Effector memory CD8-positive, alpha-beta T cell (primary cell): ENCODE results near the gene TRPV4.

Experiments used
- ATAC-seq: fragments of 150-1000 bp; cut with Tn5 transposase; replicated peaks from 2 replicates; pipeline ENCODE4 v1.10.0; 2021; ENCODE audit warnings: mild to moderate bottlenecking, moderate library complexity
- DNase-seq, 3 experiments: peaks; one replicate each; pipeline ENCODE4 v3.0.0; 2021
- H3K27ac Mint-ChIP-seq, 2 donors: one replicate each; pipeline ENCODE4 v1.8.0; 2022; ENCODE audit warnings: mild to moderate bottlenecking in 2 of 2, mixed read lengths in 2 of 2, moderate library complexity in 2 of 2
- H3K27me3 Mint-ChIP-seq, 2 donors: one replicate each; pipeline ENCODE4 v1.8.0; 2022; ENCODE audit warnings: mixed read lengths in 2 of 2
- H3K36me3 Mint-ChIP-seq: one replicate; pipeline ENCODE4 v1.8.0; 2022; ENCODE audit warnings: mild to moderate bottlenecking, moderate library complexity, mixed read lengths; ENCODE audit not compliant: insufficient read depth
- H3K4me1 Mint-ChIP-seq, 2 donors: one replicate each; pipeline ENCODE4 v1.8.0; 2022; ENCODE audit warnings: low read depth in 2 of 2, mixed read lengths in 2 of 2
- H3K4me3 Mint-ChIP-seq, 2 donors: one replicate each; pipeline ENCODE4 v1.8.0; 2022; ENCODE audit warnings: mild to moderate bottlenecking in 2 of 2, mixed read lengths in 2 of 2, moderate library complexity in 2 of 2
- H3K9me3 Mint-ChIP-seq, 2 donors: one replicate each; pipeline ENCODE4 v1.8.0; 2022; ENCODE audit warnings: mixed read lengths in 2 of 2

Gene TRPV4

GRCh38 chr12:109830718-109831117 is 2.5 kb downstream of the TRPV4 start:
- H3K27me3 Mint-ChIP-seq: peaks cover 34 to 63% of the 10 kb centered on the region in 2 donors
- H3K36me3 Mint-ChIP-seq: no peaks in the 10 kb centered on the region
- ATAC-seq (no peak), DNase-seq (no peak)
- no peak overlapping the region for H3K27ac Mint-ChIP-seq
- H3K9me3 Mint-ChIP-seq: no peaks in the 10 kb centered on the region
- peaks cover 4 to 5% of the 10 kb centered on the region in 2 donors for H3K4me1 Mint-ChIP-seq
- H3K4me3 Mint-ChIP-seq: no peak overlapping the region

DNA sequence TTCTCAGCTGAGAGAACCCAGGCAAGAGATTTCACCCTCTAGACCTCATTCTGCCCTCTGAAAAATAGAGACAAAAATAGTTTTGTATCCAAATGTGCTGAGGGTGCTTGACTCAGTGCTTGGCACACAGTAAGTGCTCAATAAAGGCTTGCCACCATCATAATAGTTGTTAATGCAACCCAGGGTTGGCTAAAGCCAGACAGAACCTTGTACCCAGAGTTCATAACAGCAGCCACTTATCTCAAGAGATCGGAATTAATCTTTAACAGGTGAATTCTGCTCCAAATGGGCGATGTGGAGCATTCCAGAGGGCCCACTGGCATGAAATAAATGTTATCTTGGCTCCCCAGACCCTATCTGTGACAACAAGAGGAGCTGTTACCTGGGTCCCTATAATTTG is 2.9 kb downstream of the TRPV4 start:
- Mint-ChIP-seq H3K36me3 (no peaks in the 10 kb centered on the region), H3K4me1 (peaks cover 4 to 5% of the 10 kb centered on the region in 2 donors), H3K27ac (no peak overlapping the region), H3K27me3 (peaks cover 31 to 63% of the 10 kb centered on the region in 2 donors), H3K4me3 (no peak overlapping the region), H3K9me3 (no peaks in the 10 kb centered on the region)
- no peak for ATAC-seq
- no peak for DNase-seq

DNA sequence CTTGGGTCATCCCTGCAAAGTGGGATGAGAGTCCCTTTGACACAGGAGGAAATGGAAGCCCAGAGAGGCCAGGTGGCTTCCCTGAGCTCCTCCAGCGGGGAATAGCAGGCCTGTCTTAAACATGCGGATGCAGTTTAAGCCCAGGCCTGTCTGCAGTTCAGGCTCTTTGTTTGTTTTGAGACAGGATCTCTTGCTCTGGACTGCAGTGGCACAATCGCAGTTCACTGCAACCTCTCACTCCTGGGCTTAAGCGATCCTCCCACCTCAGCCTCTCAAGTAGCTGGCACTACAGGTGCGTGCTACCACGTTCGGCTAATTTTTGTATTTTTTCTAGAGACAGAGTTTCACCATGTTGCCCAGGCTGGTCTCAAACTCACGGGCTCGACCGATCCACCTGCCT is 3.5 kb downstream of the TRPV4 start:
- Mint-ChIP-seq H3K27me3 (peaks cover 25 to 57% of the 10 kb centered on the region in 2 donors), H3K4me1 (peaks cover 4 to 5% of the 10 kb centered on the region in 2 donors), H3K9me3 (no peaks in the 10 kb centered on the region), H3K36me3 (no peaks in the 10 kb centered on the region), H3K27ac (no peak overlapping the region), H3K4me3 (no peak overlapping the region)
- DNase-seq (no peak), ATAC-seq (no peak)

DNA sequence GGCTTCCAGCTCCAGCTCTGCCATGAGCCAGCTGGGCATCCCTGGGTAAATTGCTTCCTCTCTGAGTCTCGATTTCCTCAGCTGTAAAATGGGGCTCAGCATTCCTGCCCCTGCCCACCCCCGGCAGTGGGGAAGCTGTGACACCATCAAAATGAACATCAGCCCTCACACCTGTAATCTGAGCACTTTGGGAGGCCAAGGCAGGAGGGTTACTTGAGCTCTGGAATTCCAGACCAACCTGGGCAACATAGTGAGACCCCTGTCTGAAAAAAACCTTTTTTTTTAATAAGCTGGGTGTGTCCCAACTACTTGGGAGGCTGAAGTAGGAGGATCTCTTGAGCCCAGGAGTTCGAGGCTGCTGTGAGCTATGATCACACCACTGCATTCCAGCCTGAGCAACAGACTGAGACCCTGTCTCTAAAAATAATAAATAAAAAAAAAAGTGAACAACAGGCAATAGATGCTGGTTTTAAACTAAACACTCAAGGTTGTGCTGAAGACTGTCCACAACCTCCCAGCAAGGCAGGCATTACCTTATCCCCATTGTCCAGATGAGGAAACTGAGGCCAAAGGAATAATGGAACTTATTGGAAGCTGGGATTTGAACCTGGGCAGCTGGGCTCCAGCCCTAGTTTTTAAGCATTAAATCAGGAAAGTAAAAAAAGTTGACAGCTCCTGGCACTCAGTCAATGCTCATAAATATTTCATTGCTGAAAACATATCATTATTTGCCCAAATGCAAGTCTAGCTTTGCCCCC is 4.3 kb downstream of the TRPV4 start:
- no peaks in the 10 kb centered on the region for H3K9me3 Mint-ChIP-seq
- no peak overlapping the region for H3K4me3 Mint-ChIP-seq
- no peaks in the 10 kb centered on the region for H3K36me3 Mint-ChIP-seq
- DNase-seq (no peak), ATAC-seq (no peak)
- peaks cover 18 to 50% of the 10 kb centered on the region in 2 donors for H3K27me3 Mint-ChIP-seq
- peaks cover 4 to 5% of the 10 kb centered on the region in 2 donors for H3K4me1 Mint-ChIP-seq
- H3K27ac Mint-ChIP-seq: no peak overlapping the region

- DNase-seq: no peak
Measured at GRCh38 chr12:109827566-109828550, 5.3 kb downstream of the TRPV4 start.

GRCh38 chr12:109827080-109827479 is 6.1 kb downstream of the TRPV4 start:
- H3K4me3 Mint-ChIP-seq: no peak overlapping the region
- H3K36me3 Mint-ChIP-seq: no peaks in the 10 kb centered on the region
- DNase-seq (no peak), ATAC-seq (no peak)
- peak overlapping the region in 1 of 2 donors; percentile 85 for H3K27ac Mint-ChIP-seq
- H3K4me1 Mint-ChIP-seq: no peaks in the 10 kb centered on the region
- H3K27me3 Mint-ChIP-seq: peaks cover 12 to 36% of the 10 kb centered on the region in 2 donors
- H3K9me3 Mint-ChIP-seq: no peaks in the 10 kb centered on the region

More at GRCh38 chr12:109827566-109828550, 5.3 kb downstream of the TRPV4 start:
- ATAC-seq: peak; percentile 35
- Mint-ChIP-seq H3K36me3 (no peaks in the 10 kb centered on the region), H3K27me3 (peaks cover 12 to 39% of the 10 kb centered on the region in 2 donors), H3K9me3 (no peaks in the 10 kb centered on the region), H3K4me1 (no peaks in the 10 kb centered on the region), H3K4me3 (no peak overlapping the region), H3K27ac (no peak overlapping the region)

- H3K36me3 Mint-ChIP-seq: no peaks in the 10 kb centered on the region
- no peaks in the 10 kb centered on the region for H3K9me3 Mint-ChIP-seq
- H3K4me3 Mint-ChIP-seq: no peak overlapping the region
- H3K27me3 Mint-ChIP-seq: peaks cover 16 to 43% of the 10 kb centered on the region in 2 donors
- DNase-seq (no peak), ATAC-seq (no peak)
- no peaks in the 10 kb centered on the region for H3K4me1 Mint-ChIP-seq
- H3K27ac Mint-ChIP-seq: no peak overlapping the region
Measured at GRCh38 chr12:109824731-109825130, 8.5 kb downstream of the TRPV4 start.

DNA sequence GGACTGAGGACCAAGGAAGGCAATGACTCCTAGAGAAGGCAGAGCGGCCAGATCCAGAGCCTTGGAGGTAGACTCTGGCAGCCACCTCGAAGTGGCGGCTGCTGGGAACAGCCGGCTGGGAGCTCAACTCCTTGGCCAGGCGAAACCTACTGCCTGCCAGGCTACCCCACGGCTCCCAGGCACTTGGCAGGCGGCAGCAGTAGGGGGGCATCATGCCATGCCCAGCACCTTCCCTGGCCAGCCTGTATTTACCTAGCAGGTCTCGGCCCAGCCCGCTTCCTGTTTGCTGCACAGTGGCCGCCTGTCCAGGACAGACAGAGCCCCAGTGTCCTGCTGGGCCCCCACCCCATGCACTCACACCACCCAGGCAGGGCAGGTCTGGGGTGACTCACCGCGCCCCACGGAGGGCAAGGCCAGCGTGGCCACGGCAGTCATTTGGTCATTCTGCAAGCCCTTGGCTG is 10.2 kb downstream of the TRPV4 start:
- H3K27me3 Mint-ChIP-seq: peaks cover 26 to 55% of the 10 kb centered on the region in 2 donors
- ATAC-seq: no peak
- no peaks in the 10 kb centered on the region for H3K36me3 Mint-ChIP-seq
- no peak overlapping the region for H3K4me3 Mint-ChIP-seq
- H3K27ac Mint-ChIP-seq: no peak overlapping the region
- H3K4me1 Mint-ChIP-seq: no peaks in the 10 kb centered on the region
- no peak for DNase-seq
- H3K9me3 Mint-ChIP-seq: no peaks in the 10 kb centered on the region

DNA sequence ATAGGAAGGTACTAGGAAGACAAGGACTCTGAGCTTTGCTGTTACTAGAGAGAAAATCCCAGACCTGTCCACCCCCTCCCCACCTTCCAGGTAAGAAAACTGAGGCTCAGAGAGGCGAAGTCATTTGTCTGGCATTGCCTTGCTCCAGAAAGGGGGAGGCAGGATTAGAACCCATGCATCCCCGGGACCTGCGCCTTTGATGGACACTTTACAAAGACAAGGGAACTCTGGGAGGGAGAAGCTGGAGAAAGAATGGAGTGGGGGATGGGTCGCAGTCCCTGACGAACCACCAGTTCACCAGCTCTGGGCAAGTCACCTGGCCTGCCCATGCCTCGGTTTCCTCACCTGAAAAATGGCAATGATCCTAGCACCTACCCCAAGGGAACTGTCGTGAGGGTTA is 10.8 kb downstream of the TRPV4 start:
- H3K27ac Mint-ChIP-seq: no peak overlapping the region
- H3K4me3 Mint-ChIP-seq: no peak overlapping the region
- H3K27me3 Mint-ChIP-seq: peaks cover 32 to 50% of the 10 kb centered on the region in 2 donors
- H3K4me1 Mint-ChIP-seq: no peaks in the 10 kb centered on the region
- ATAC-seq (no peak), DNase-seq (no peak)
- H3K9me3 Mint-ChIP-seq: no peaks in the 10 kb centered on the region
- no peaks in the 10 kb centered on the region for H3K36me3 Mint-ChIP-seq

DNA sequence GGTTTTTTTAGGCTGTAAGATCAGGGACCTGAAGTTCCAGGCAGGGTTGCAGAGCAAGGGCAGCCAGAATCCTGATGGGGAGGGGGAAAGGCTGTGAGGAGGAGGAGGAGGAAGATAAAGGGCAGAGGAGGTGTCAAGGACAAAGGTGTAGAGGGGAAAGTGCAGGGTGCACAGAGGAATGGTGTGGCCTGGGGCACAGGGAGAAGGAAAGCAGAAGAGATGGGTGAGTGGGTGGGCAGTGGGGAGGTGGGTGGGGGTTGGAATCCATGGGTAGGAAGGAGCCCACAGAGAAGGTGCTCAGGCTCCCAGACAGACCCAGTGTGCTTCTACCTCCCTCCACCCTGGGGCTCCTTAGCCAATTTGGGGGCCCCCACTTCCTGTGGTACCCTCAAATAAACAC is 11.2 kb downstream of the TRPV4 start:
- Mint-ChIP-seq H3K36me3 (no peaks in the 10 kb centered on the region), H3K27me3 (peaks cover 32 to 45% of the 10 kb centered on the region in 2 donors), H3K27ac (no peak overlapping the region), H3K4me1 (no peaks in the 10 kb centered on the region), H3K4me3 (no peak overlapping the region), H3K9me3 (no peaks in the 10 kb centered on the region)
- no peak for ATAC-seq
- DNase-seq: no peak

- H3K4me1 Mint-ChIP-seq: no peaks in the 10 kb centered on the region
- DNase-seq (no peak), ATAC-seq (no peak)
- H3K27me3 Mint-ChIP-seq: peaks cover 32 to 45% of the 10 kb centered on the region in 2 donors
- no peak overlapping the region for H3K27ac Mint-ChIP-seq
- no peaks in the 10 kb centered on the region for H3K36me3 Mint-ChIP-seq
- no peaks in the 10 kb centered on the region for H3K9me3 Mint-ChIP-seq
- H3K4me3 Mint-ChIP-seq: no peak overlapping the region
Measured at GRCh38 chr12:109820816-109821381, 12.3 kb downstream of the TRPV4 start.

GRCh38 chr12:109818905-109819500 is 14.2 kb downstream of the TRPV4 start:
- Mint-ChIP-seq H3K4me3 (no peak overlapping the region), H3K36me3 (no peaks in the 10 kb centered on the region), H3K27ac (no peak overlapping the region), H3K4me1 (no peaks in the 10 kb centered on the region), H3K9me3 (no peaks in the 10 kb centered on the region), H3K27me3 (peaks cover 32 to 39% of the 10 kb centered on the region in 2 donors)
- no peak for ATAC-seq
- no peak for DNase-seq

- peaks cover 32 to 39% of the 10 kb centered on the region in 2 donors for H3K27me3 Mint-ChIP-seq
- ATAC-seq (no peak), DNase-seq (no peak)
- no peaks in the 10 kb centered on the region for H3K36me3 Mint-ChIP-seq
- no peak overlapping the region for H3K27ac Mint-ChIP-seq
- no peak overlapping the region for H3K4me3 Mint-ChIP-seq
- H3K9me3 Mint-ChIP-seq: no peaks in the 10 kb centered on the region
- H3K4me1 Mint-ChIP-seq: no peaks in the 10 kb centered on the region
Measured at GRCh38 chr12:109818253-109818652, 14.9 kb downstream of the TRPV4 start.
